CD4-positive, alpha-beta memory T cell (primary cell): ENCODE data around the gene GPALPP1. TPM values are rescaled to one million over a fixed set of nuclear protein-coding genes. Genes with fewer than 3 reads are reported as not detected.

Experiments used
- CTCF ChIA-PET: fragments of 350-600 bp; sonication (Branson Sonifier 250); formaldehyde crosslinking; loops from one replicate; lab custom pipeline; 2021; ENCODE audit warnings: inconsistent platforms; ENCODE audit not compliant: partially characterized antibody; lab: Charles Lee
- POLR2A ChIA-PET: fragments of 350-600 bp; sonication (Branson Sonifier 250); formaldehyde crosslinking; loops from one replicate; lab custom pipeline; 2021; ENCODE audit not compliant: partially characterized antibody; lab: Charles Lee
- DNase-seq, 5 donors: peaks; one replicate each; pipeline versions ENCODE4 v3.0.0 to v3.0.0-alpha.2; 2020 to 2022; ENCODE audit warnings: mixed read lengths in 1 of 5
- H3K27ac ChIP-seq: one replicate; pipeline ENCODE4 v1.7.0; 2013; ENCODE audit warnings: low read depth, low read length
- H3K27me3 ChIP-seq: 2 replicates; pipeline ENCODE4 v1.7.0; 2013; ENCODE audit warnings: mild to moderate bottlenecking, low read length, moderate library complexity; ENCODE audit not compliant: insufficient read depth
- H3K36me3 ChIP-seq: 2 replicates; pipeline ENCODE4 v1.7.0; 2013; ENCODE audit warnings: mild to moderate bottlenecking, low read length, moderate library complexity; ENCODE audit not compliant: insufficient read depth
- H3K4me1 ChIP-seq: 2 replicates; pipeline ENCODE4 v1.7.0; 2013; ENCODE audit warnings: mild to moderate bottlenecking, low read length, moderate library complexity; ENCODE audit not compliant: insufficient read depth
- H3K4me3 ChIP-seq, 2 donors: one replicate each; pipeline ENCODE4 v1.7.0; 2013; ENCODE audit warnings: low read length in 2 of 2, mild to moderate bottlenecking in 1 of 2
- H3K9me3 ChIP-seq, 2 donors: one replicate each; pipeline ENCODE4 v1.7.0; 2013; ENCODE audit warnings: low read length in 2 of 2, control low read depth in 1 of 2; ENCODE audit not compliant: control insufficient read depth in 1 of 2
- H3K27ac Mint-ChIP-seq, 7 donors: one replicate each; pipeline ENCODE4 v1.8.0; 2020 to 2021; ENCODE audit warnings: mixed read lengths in 7 of 7, mild to moderate bottlenecking in 6 of 7, inconsistent platforms in 3 of 7, moderate library complexity in 3 of 7
- H3K27me3 Mint-ChIP-seq, 2 donors: one replicate each; pipeline ENCODE4 v1.8.0; 2020 to 2021; ENCODE audit warnings: mixed read lengths in 2 of 2
- H3K36me3 Mint-ChIP-seq, 2 donors: one replicate each; pipeline ENCODE4 v1.8.0; 2020 to 2021; ENCODE audit warnings: mixed read lengths in 2 of 2, inconsistent platforms in 1 of 2, mild to moderate bottlenecking in 1 of 2
- H3K4me1 Mint-ChIP-seq, 4 donors: one replicate each; pipeline ENCODE4 v1.8.0; 2020 to 2021; ENCODE audit warnings: mixed read lengths in 4 of 4, mild to moderate bottlenecking in 1 of 4
- H3K4me3 Mint-ChIP-seq, 8 donors: one replicate each; pipeline ENCODE4 v1.8.0; 2020 to 2021; ENCODE audit warnings: mixed read lengths in 8 of 8, mild to moderate bottlenecking in 7 of 8, moderate library complexity in 6 of 8, inconsistent platforms in 3 of 8
- H3K9me3 Mint-ChIP-seq, 8 donors: one replicate each; pipeline ENCODE4 v1.8.0; 2020 to 2021; ENCODE audit warnings: mixed read lengths in 8 of 8, mild to moderate bottlenecking in 5 of 8, inconsistent platforms in 3 of 8, moderate library complexity in 1 of 8
- intact Hi-C: fragments of 100-400 bp; cut with micrococcal nuclease; formaldehyde crosslinking; loops from one replicate; pipeline ENCODE4 v1.15.1; 2023
- polyA plus RNA-seq, 2 donors: library from polyadenylated mRNA; unstranded; fragments of 300-500 nt; fragmentation: Illumina TruSeq; gene quantifications; one replicate each; pipeline ENCODE4 v1.2.3, GENCODE V29; 2021
- total RNA-seq, 2 experiments: library from RNA; stranded (reverse); gene quantifications; one replicate each; pipeline ENCODE4 v1.2.3, GENCODE V29; 2021

Gene GPALPP1
- total and polyA plus RNA-seq, 4 experiments from 2014 or later, result 11.7 to 35.1 (median 27.6) TPM

- peaks cover 0 to 1% (median under 1%) of the 10 kb centered on the region in 4 donors for H3K4me1 Mint-ChIP-seq
- no peaks in the 10 kb centered on the region for H3K9me3 ChIP-seq
- no peak overlapping the region for H3K27ac Mint-ChIP-seq
- H3K4me1 ChIP-seq, result no peaks in the 10 kb centered on the region
- H3K36me3 ChIP-seq, result peaks cover 8% of the 10 kb centered on the region
- H3K27me3 ChIP-seq, result no peaks in the 10 kb centered on the region
- H3K9me3 Mint-ChIP-seq, result peaks cover 2 to 15% (median 11%) of the 10 kb centered on the region in 8 donors
- H3K27ac ChIP-seq, result no peak overlapping the region
- ChIA-PET POLR2A (no interaction called here), CTCF (interaction anchor here (2.0 kb wide), 1 partner anchor 8 kb away, joined by 6 read pairs; no protein-coding TSS in a partner anchor)
- H3K4me3 Mint-ChIP-seq, result no peak overlapping the region
- no peak overlapping the region for H3K4me3 ChIP-seq
- DNase-seq, result no peak
- intact Hi-C loops, result no loop called here
- H3K27me3 Mint-ChIP-seq, result no peaks in the 10 kb centered on the region
- peaks cover 53 to 60% of the 10 kb centered on the region in 2 donors for H3K36me3 Mint-ChIP-seq
Observed at GRCh38 chr13:44961997-44962396, 27.3 kb upstream of the GPALPP1 start.

GRCh38 chr13:44967704-44968433 lies 21.5 kb upstream of the GPALPP1 start:
- H3K27ac Mint-ChIP-seq, result peak overlapping the region in 1 of 7 donors; percentile 24
- DNase-seq, result no peak
- Histone ChIP-seq H3K9me3 (no peaks in the 10 kb centered on the region), H3K4me3 (no peak overlapping the region), H3K27me3 (no peaks in the 10 kb centered on the region), H3K36me3 (peaks cover 4% of the 10 kb centered on the region), H3K4me1 (no peaks in the 10 kb centered on the region), H3K27ac (no peak overlapping the region)
- POLR2A ChIA-PET, result interaction anchor here (0.7 kb wide), 1 partner anchor 1774 kb away, joined by 3 read pairs; no protein-coding TSS in a partner anchor
- intact Hi-C loops, result no loop called here
- H3K4me3 Mint-ChIP-seq, result no peak overlapping the region
- peaks cover 0 to 1% (median under 1%) of the 10 kb centered on the region in 4 donors for H3K4me1 Mint-ChIP-seq
- CTCF ChIA-PET, result interaction anchor here (1.5 to 9.6 kb wide), 2 partner anchors 49 to 486 kb away, joined by 4 to 104 read pairs; no protein-coding TSS in a partner anchor
- peaks cover 0 to 3% (median under 1%) of the 10 kb centered on the region in 8 donors for H3K9me3 Mint-ChIP-seq
- peaks cover 33 to 37% of the 10 kb centered on the region in 2 donors for H3K36me3 Mint-ChIP-seq
- no peaks in the 10 kb centered on the region for H3K27me3 Mint-ChIP-seq

- Mint-ChIP-seq H3K36me3 (peaks cover 27 to 33% of the 10 kb centered on the region in 2 donors), H3K9me3 (no peaks in the 10 kb centered on the region), H3K27ac (no peak overlapping the region), H3K4me3 (no peak overlapping the region), H3K27me3 (no peaks in the 10 kb centered on the region), H3K4me1 (peaks cover 0 to 1% (median under 1%) of the 10 kb centered on the region in 4 donors)
- ChIA-PET CTCF (interaction anchor here (9.6 kb wide), 1 partner anchor 486 kb away, joined by 104 read pairs; no protein-coding TSS in a partner anchor), POLR2A (no interaction called here)
- no peak for DNase-seq
- no peak overlapping the region for H3K27ac ChIP-seq
- no peaks in the 10 kb centered on the region for H3K4me1 ChIP-seq
- no peaks in the 10 kb centered on the region for H3K27me3 ChIP-seq
- H3K36me3 ChIP-seq, result peaks cover 4% of the 10 kb centered on the region
- H3K9me3 ChIP-seq, result no peaks in the 10 kb centered on the region
- intact Hi-C loops, result no loop called here
- H3K4me3 ChIP-seq, result no peak overlapping the region
Observed at GRCh38 chr13:44968434-44968815, 20.9 kb upstream of the GPALPP1 start.

GRCh38 chr13:44969551-44970484 lies 19.5 kb upstream of the GPALPP1 start:
- intact Hi-C loops, result loop anchor here (1.0 kb wide), 3 partner anchors 52 to 1065 kb away; no protein-coding TSS in a partner anchor

GRCh38 chr13:44971656-44972595 lies 17.4 kb upstream of the GPALPP1 start:
- no peaks in the 10 kb centered on the region for H3K4me1 Mint-ChIP-seq
- no peaks in the 10 kb centered on the region for H3K9me3 ChIP-seq
- no peaks in the 10 kb centered on the region for H3K36me3 ChIP-seq
- no peak overlapping the region for H3K4me3 Mint-ChIP-seq
- ChIA-PET POLR2A (no interaction called here), CTCF (interaction anchor here (1.0 to 9.6 kb wide), 3 partner anchors 12 to 490 kb away, joined by 3 to 104 read pairs (median 3); no protein-coding TSS in a partner anchor)
- H3K27me3 Mint-ChIP-seq, result no peaks in the 10 kb centered on the region
- H3K9me3 Mint-ChIP-seq, result no peaks in the 10 kb centered on the region
- H3K27ac ChIP-seq, result no peak overlapping the region
- no peaks in the 10 kb centered on the region for H3K4me1 ChIP-seq
- no peak overlapping the region for H3K4me3 ChIP-seq
- intact Hi-C loops, result no loop called here
- peak overlapping the region in 1 of 7 donors; percentile 13 for H3K27ac Mint-ChIP-seq
- H3K27me3 ChIP-seq, result no peaks in the 10 kb centered on the region
- peaks cover 10 to 15% of the 10 kb centered on the region in 2 donors for H3K36me3 Mint-ChIP-seq
- DNase-seq, result no peak

More at GRCh38 chr13:44969551-44970484, 19.5 kb upstream of the GPALPP1 start:
- peak in 4 of 5 donors; percentile 13 to 28 (median 18) for DNase-seq
- H3K4me1 ChIP-seq, result no peaks in the 10 kb centered on the region
- H3K27ac ChIP-seq, result no peak overlapping the region
- H3K9me3 ChIP-seq, result no peaks in the 10 kb centered on the region
- ChIA-PET CTCF (interaction anchor here (0.8 to 9.6 kb wide), 13 partner anchors 9 to 1068 kb away, joined by 3 to 104 read pairs (median 3); partner anchors contain the start of gene TSC22D1), POLR2A (no interaction called here)
- no peaks in the 10 kb centered on the region for H3K27me3 Mint-ChIP-seq
- H3K4me1 Mint-ChIP-seq, result peaks cover 0 to 1% (median under 1%) of the 10 kb centered on the region in 4 donors
- H3K36me3 ChIP-seq, result no peaks in the 10 kb centered on the region
- H3K4me3 ChIP-seq, result no peak overlapping the region
- H3K27me3 ChIP-seq, result no peaks in the 10 kb centered on the region
- H3K9me3 Mint-ChIP-seq, result no peaks in the 10 kb centered on the region
- H3K36me3 Mint-ChIP-seq, result peaks cover 14 to 20% of the 10 kb centered on the region in 2 donors
- H3K27ac Mint-ChIP-seq, result no peak overlapping the region
- H3K4me3 Mint-ChIP-seq, result no peak overlapping the region

DNA sequence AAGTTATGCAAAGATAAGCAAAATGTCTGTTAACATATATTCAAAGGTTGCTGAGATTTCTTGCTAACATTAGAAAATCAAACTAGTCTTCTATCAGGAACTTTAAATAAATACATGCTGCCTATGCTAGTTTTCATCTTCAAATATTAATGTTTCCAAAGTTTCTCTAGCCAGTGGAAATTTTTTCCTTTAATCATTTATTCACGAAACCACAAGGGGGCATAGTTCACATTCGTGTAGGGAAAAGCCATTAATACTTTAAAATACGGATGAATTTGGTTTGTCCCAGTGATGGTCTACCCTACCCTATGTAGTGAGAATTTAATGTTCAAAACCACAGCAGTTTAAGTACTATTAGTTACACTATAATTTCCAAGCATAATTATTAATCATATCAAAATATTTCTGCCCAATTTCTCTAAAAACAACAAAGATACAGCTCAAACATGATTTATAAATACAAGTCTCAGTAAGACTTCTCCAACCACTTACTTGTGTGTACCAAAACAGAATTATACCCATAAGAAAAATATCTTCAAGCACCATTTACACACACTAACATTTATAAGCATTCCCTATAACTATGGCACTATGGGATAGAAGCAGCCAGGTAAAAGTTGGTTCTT lies 16.3 kb upstream of the GPALPP1 start:
- no peaks in the 10 kb centered on the region for H3K27me3 Mint-ChIP-seq
- DNase-seq, result peak in 1 of 5 donors; percentile 12
- Histone ChIP-seq H3K9me3 (no peaks in the 10 kb centered on the region), H3K4me1 (no peaks in the 10 kb centered on the region), H3K36me3 (peaks cover 5% of the 10 kb centered on the region), H3K27ac (no peak overlapping the region), H3K4me3 (no peak overlapping the region), H3K27me3 (no peaks in the 10 kb centered on the region)
- peaks cover 14 to 20% of the 10 kb centered on the region in 2 donors for H3K36me3 Mint-ChIP-seq
- no peaks in the 10 kb centered on the region for H3K4me1 Mint-ChIP-seq
- ChIA-PET POLR2A (no interaction called here), CTCF (interaction anchor here (0.7 to 9.6 kb wide), 7 partner anchors 31 to 1065 kb away, joined by 3 to 104 read pairs (median 4); no protein-coding TSS in a partner anchor)
- no peaks in the 10 kb centered on the region for H3K9me3 Mint-ChIP-seq
- H3K4me3 Mint-ChIP-seq, result no peak overlapping the region
- intact Hi-C loops, result loop anchor here (1.0 kb wide), 1 partner anchor 336 kb away; no protein-coding TSS in a partner anchor
- no peak overlapping the region for H3K27ac Mint-ChIP-seq
